CD4-positive, alpha-beta T cell treated with Interleukin-6 at 100 ng/mL for 8 hours (primary cell): ENCODE data around the gene RPS4Y1.

Source experiments
- DNase-seq: peaks from one replicate; pipeline ENCODE4 v3.0.0-alpha.2; 2020; ENCODE audit warnings: mixed read lengths, low spot score

The RPS4Y1 gene

DNA sequence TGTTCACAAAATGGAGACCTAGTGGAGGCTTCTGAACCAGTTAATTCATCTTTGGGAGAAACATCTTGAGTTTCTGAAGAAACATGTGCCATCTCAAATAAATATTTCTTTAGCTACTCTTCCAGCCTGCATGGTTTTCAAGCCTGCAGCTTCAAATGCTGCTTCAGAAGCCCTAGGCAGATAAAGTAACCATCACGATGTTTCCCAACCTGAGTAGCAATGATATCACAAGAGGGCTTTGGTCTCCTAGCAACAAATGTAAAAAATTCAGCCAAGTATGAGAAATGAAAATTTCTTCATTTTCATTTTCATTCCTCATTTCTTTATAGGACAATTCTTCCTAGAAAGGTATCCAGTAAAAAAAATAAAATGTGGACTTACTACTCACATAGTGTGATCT, 42.2 kb downstream of the RPS4Y1 start:
- DNase-seq, result no peak

DNA sequence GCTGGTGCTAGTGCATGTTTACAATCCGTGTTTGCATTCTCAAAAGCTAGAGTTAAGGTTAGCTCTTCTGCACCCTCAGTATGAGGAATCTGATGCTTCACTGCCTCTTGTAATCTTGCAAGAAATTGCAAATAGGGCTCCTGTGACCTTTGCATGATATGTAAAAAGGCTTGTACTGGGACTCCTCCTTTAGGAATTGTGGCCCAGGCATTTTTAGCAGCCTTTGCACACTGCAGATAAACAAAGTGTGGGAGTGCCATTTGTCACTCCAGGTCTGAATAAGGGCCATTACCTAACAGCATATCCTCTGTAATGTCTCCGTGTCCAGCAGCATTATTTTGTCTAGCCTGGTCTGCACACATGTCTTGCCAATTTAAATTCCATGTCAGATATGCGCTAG, 44.5 kb downstream of the RPS4Y1 start:
- no peak for DNase-seq

DNA sequence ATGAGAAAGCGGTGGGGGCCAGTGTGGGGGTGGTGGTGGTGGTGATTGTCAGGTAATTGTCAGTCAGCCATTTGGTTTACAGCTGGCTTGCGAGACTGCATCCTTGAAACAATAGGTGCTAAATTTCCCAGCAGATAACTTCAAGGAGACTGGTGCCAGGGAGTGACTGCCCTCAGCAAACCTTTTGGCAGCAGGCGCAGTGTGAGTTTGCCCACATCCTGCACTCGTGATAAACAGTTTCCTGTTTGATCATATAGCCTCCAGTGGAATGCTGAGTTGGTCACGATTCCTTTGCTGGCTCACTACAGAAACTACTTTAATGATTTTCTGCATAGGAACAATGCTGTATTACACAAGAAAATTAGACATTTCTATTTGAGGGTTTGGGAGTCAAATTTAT, 46.0 kb downstream of the RPS4Y1 start:
- DNase-seq, result no peak

DNA sequence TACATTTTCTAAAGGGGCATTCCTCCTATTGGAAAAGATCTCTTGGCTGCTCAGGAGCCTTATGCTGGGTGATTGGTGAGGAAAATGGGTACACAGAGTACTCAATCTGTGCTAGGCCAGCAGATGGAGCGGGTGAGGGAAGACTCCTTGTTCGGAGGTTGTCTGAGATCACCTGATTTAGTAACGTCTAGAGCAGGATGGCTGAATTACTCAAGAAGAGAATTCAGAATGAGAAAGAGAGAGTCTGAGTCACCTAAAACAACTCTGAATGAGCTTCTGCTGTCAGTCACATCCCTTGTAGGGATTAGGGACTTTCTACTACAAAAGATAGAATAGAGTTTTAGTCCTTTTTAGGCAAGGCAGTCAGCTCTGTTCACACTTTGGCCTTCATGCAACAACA, 46.6 kb downstream of the RPS4Y1 start:
- DNase-seq, result no peak

DNA sequence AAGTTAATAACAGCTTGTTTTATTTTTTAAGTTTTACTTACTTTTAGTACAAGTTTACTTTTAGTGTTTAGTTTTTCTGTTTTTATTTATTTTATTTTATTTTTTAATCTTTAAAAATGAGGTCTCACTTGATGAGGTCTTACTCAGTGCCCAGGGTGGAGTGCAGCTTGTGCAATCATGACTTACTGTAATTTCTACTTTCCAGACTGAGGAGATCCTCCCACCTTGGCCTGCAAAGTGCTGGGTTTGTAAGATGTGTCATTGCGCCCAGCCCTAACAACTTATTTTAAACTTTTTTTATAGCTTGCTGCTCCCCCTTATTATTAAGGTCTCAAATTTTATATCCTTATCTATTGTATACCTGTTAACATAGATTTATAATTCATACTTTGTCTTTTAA, 52.1 kb downstream of the RPS4Y1 start:
- no peak for DNase-seq

DNA sequence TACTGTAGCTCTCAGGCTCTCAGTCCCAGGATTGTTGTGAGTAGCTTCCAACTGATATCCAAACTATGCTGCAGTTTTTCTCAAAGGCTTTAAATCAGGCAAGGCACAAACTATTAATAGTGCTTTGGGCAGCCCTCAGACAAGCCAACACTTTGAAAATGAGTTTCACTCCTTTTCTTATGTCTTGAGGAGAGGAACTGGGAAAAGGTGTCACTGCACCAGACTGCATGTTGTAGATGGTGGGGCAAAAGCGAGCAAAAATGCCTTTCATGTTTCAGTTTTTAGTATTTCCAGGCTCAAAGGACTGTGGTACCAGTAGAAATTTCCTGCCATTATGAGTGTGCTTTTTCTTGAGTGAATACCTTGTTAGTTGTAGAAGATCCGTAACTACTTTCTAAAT, 54.6 kb downstream of the RPS4Y1 start:
- no peak for DNase-seq

DNA sequence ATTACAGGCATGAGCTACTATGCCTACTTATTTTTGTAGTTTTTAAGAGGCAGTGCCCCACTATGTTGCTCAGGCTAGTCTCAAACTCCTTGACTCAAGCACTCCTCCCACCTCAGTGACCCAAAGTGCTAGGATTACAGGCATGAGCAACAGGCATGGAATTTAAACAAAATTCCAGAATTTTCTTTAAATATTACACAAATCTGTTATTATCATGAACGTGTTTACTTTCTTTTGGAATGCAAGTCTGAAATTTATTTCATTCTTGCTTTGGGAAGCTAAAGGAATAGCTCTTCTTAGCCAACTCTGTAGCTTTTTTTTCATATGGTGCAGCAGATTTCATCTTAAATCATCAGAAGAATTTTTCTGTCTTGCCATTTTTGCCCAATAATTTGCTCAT, 66.0 kb downstream of the RPS4Y1 start:
- DNase-seq, result no peak

DNA sequence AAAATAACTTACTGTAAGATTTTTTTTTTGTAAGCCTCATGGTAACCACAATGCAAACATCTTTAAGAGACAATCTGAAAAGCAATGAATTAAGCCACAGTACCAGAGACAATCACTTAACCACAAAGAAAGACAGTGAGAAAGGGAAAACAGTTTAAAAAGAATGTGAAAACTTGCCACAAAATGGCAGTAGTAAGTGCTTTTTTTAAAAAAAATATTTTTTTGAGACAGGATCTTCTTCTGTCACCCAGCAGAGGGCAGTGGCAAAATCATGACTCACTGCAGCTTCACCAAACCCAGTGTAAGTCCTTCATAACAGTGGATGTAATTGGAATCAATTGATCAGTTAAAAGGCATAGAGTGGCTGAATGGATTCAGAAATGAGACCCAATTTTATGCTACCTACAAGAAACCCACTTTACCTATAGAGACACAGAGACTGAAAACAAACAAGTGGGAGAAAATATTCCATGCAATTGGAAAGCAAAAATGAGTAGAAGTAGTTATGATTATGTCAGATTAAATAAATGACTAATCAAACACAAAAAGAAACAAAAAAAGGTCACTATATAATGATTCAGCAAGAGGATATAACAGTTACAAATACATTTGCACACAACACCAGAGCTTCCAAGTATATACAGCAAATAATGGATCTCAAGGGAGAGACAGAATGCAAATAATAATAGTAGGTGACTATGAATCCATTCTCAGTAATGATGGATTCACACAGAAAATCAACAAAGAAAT, 71.8 kb downstream of the RPS4Y1 start:
- no peak for DNase-seq
